HepG2 (cell line): ENCODE measurements around the gene GIPC2. TPM values are rescaled to one million over a fixed set of nuclear protein-coding genes. Genes with fewer than 3 reads are reported as not detected.

ENCODE experiments used
- ATAC-seq: fragments of 200-7000 bp; cut with Tn5 transposase; 3 replicates; pipeline ENCODE4 v1.9.1; 2020; ENCODE audit warnings: mild to moderate bottlenecking, moderate library complexity
- BruUV-seq: library from RNA; stranded (reverse); fragments of 400-500 nt; replicated peaks from 2 replicates; lab custom pipeline; 2021; lab: Mats Ljungman, UMichigan
- CTCF ChIA-PET: fragments of 300-600 bp; formaldehyde crosslinking; extraction: SDS; loops from one replicate; lab custom pipeline; 2021; ENCODE audit warnings: low total read pairs, inconsistent platforms, low intra/inter-chr PET ratio; lab: Yijun Ruan, JAX
- POLR2A ChIA-PET: fragments of 350-600 bp; sonication (Branson Sonifier 250); formaldehyde crosslinking; loops from one replicate; lab custom pipeline; 2020; ENCODE audit warnings: antibody characterized with exemption, inconsistent platforms; lab: Yijun Ruan, JAX
- DNase-seq: peaks from one replicate; pipeline ENCODE4 v3.0.0-alpha.2; 2015; ENCODE audit warnings: low spot score
- FAIRE-seq: peaks from 3 replicates; lab custom pipeline; 2011; peaks lifted over from hg19 to GRCh38; lab: Jason Lieb, UNC
- H2AFZ ChIP-seq: one replicate; pipeline ENCODE4 v1.6.1; 2011; ENCODE audit warnings: low read length, inconsistent platforms
- H3K27ac ChIP-seq: fragments of 300-600 bp; 3 replicates; pipeline ENCODE4 v1.8.0; 2011; ENCODE audit warnings: mixed run types, mild to moderate bottlenecking, mixed read lengths, low read length, inconsistent platforms; ENCODE audit not compliant: insufficient read depth; ENCODE audit errors: extremely low read length
- H3K27me3 ChIP-seq, 2 experiments: fragments of 200-600 bp in 1 of 2; 2 replicates in 1 of 2; 3 replicates in 1 of 2; pipeline versions ENCODE4 v1.6.0 to v1.8.0; 2011; ENCODE audit warnings: low read length in 2 of 2, mild to moderate bottlenecking in 2 of 2, moderate library complexity in 2 of 2, inconsistent platforms in 1 of 2; ENCODE audit not compliant: insufficient read depth in 2 of 2, control insufficient read depth in 1 of 2
- H3K36me3 ChIP-seq, 2 experiments: fragments of 200-600 bp in 1 of 2; replicated peaks in 1 of 2; 2 replicates in 1 of 2; 3 replicates in 1 of 2; pipeline versions ENCODE4 v1.5.1 to v1.8.0; 2011; ENCODE audit warnings: low read length in 2 of 2, inconsistent platforms in 1 of 2; ENCODE audit not compliant: insufficient read depth in 2 of 2, control insufficient read depth in 1 of 2
- H3K4me1 ChIP-seq: 2 replicates; pipeline ENCODE4 v1.5.1; 2012; ENCODE audit warnings: low read length, inconsistent platforms; ENCODE audit not compliant: insufficient read depth
- H3K4me2 ChIP-seq: 2 replicates; pipeline ENCODE4 v1.6.0; 2011; ENCODE audit warnings: low read depth, low read length, inconsistent platforms
- H3K4me3 ChIP-seq, 3 experiments: fragments of 200-600 bp in 1 of 3; sonication (generic), shearing (Covaris generic) in 1 of 3; replicated peaks in 1 of 3; 2 replicates each; pipeline ENCODE4 v1.5.1; 2011 to 2016; ENCODE audit warnings: low read length in 3 of 3, inconsistent platforms in 2 of 3, low read depth in 2 of 3, mild to moderate bottlenecking in 2 of 3, control low read depth in 1 of 3, mixed read lengths in 1 of 3; ENCODE audit not compliant: insufficient read depth in 1 of 3
- H3K79me2 ChIP-seq: one replicate; pipeline ENCODE4 v1.6.1; 2011; ENCODE audit warnings: low read length, inconsistent platforms; ENCODE audit not compliant: insufficient read depth
- H3K9ac ChIP-seq: 2 replicates; pipeline ENCODE4 v1.6.0; 2011; ENCODE audit warnings: mild to moderate bottlenecking, low read depth, low read length, inconsistent platforms; ENCODE audit not compliant: insufficient read depth
- H3K9me3 ChIP-seq: 2 replicates; pipeline ENCODE4 v1.5.1; 2012; ENCODE audit warnings: mild to moderate bottlenecking, low read length
- H4K20me1 ChIP-seq: 2 replicates; pipeline ENCODE4 v1.6.0; 2011; ENCODE audit warnings: inconsistent platforms, mild to moderate bottlenecking, low read length, moderate library complexity; ENCODE audit not compliant: insufficient read depth
- RAD21 ChIP-seq: fragments of 450-650 bp; formaldehyde crosslinking; IDR thresholded peaks from 2 replicates; pipeline ENCODE4 v1.5.0; 2020; ENCODE audit warnings: mild to moderate bottlenecking
- SMC3 ChIP-seq: IDR thresholded peaks from 2 replicates; pipeline ENCODE4 v1.6.1; 2011; ENCODE audit warnings: low read length, improper control_type of control experiment
- STAG1 ChIP-seq: sonication (generic); formaldehyde crosslinking; IDR thresholded peaks from 2 replicates; pipeline ENCODE4 v1.4.0; 2020; ENCODE audit warnings: missing genetic modification reagents
- WGBS: methylation state at CpG from one replicate; pipeline ENCODE4 v1.1.6; 2017; ENCODE audit warnings: low lambda C conversion rate; 5-methylcytosine and 5-hydroxymethylcytosine counted together
- in situ Hi-C: cut with HindIII; loops from 2 replicates; pipeline ENCODE4 v1.10.0; 2017; ENCODE audit warnings: low pct_unique_long_range_greater_than_20kb; ENCODE audit not compliant: extremely low pct_ligation_motif_present
- intact Hi-C: fragments of 100-400 bp; cut with micrococcal nuclease; formaldehyde crosslinking; loops from one replicate; pipeline ENCODE4 v1.10.0; 2022; ENCODE audit not compliant: unreplicated experiment
- polyA plus RNA-seq, 8 experiments: library from polyadenylated mRNA; depleted of rRNA in 3 of 8; stranded (reverse) in 7 of 8; unstranded in 1 of 8; fragments of >200 nt; fragmentation: Illumina TruSeq in 4 of 8; extraction: Trizol in 4 of 8; gene quantifications; 2 replicates each; pipeline versions ENCODE4 v1.2.1 to v1.2.3, GENCODE V29; 2011 to 2016; ENCODE audit warnings: low read depth in 4 of 8, missing spikeins in 1 of 8, mixed read lengths in 1 of 8; ENCODE audit not compliant: insufficient read depth in 1 of 8
- total RNA-seq, 5 experiments: library from RNA; depleted of rRNA; stranded (reverse); fragments of >200 nt; fragmentation: Illumina TruSeq; extraction: Trizol; gene quantifications; 2 replicates each; pipeline ENCODE4 v1.2.3, GENCODE V29; 2016; ENCODE audit warnings: low read depth in 1 of 5
- TF ChIP-seq, protein P1 (sequence below): IDR thresholded peaks from 2 replicates; pipeline ENCODE4 v1.4.0; 2020; ENCODE audit warnings: mild to moderate bottlenecking, missing genetic modification reagents
- TF ChIP-seq, protein P2 (sequence below): sonication (generic); formaldehyde crosslinking; IDR thresholded peaks from 2 replicates; pipeline ENCODE4 v1.5.0; 2020; ENCODE audit warnings: mild to moderate bottlenecking, missing genetic modification reagents, moderate library complexity

The GIPC2 gene
- total and polyA plus RNA-seq, 2 of the 13 experiments (the other 11 are each of a cell fraction or from before 2014, with no cell fraction given) = 6.1 to 21.6 TPM

DNA sequence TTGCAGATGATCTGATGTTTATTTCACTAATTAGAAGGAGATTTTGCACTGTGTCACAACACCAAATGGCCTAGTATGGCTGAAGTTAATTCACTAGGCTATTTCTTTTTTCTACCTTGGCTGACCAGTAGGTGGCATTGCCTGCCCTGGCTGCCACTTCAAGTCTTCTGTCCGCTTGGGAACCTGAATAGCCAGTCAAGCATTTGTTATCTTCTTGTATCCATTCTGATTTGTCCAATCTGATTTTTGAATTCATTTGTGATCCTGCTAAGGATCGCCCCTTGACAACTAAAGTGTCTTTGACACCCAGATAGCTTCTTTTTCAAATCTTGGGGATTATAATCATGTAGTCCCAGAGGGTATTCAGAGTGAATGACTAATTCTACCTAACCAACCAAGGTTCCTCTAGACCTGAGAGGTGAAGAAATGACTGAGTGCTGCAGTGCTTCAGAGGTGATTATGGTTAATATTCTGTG, 99.4 kb downstream of the GIPC2 start:
- no peaks in the 10 kb centered on the region for H3K27me3 ChIP-seq
- DNase-seq = peak; percentile 56
- in situ Hi-C loops = loop anchor here (10.0 kb wide), 1 partner anchor 460 kb away; no protein-coding TSS in a partner anchor
- H3K4me3 ChIP-seq = no peak overlapping the region
- peaks cover 0 to 4% of the 10 kb centered on the region in 2 experiments; a peak in 1 of 5 replicates for H3K36me3 ChIP-seq
- TF ChIP-seq, protein P1, sequence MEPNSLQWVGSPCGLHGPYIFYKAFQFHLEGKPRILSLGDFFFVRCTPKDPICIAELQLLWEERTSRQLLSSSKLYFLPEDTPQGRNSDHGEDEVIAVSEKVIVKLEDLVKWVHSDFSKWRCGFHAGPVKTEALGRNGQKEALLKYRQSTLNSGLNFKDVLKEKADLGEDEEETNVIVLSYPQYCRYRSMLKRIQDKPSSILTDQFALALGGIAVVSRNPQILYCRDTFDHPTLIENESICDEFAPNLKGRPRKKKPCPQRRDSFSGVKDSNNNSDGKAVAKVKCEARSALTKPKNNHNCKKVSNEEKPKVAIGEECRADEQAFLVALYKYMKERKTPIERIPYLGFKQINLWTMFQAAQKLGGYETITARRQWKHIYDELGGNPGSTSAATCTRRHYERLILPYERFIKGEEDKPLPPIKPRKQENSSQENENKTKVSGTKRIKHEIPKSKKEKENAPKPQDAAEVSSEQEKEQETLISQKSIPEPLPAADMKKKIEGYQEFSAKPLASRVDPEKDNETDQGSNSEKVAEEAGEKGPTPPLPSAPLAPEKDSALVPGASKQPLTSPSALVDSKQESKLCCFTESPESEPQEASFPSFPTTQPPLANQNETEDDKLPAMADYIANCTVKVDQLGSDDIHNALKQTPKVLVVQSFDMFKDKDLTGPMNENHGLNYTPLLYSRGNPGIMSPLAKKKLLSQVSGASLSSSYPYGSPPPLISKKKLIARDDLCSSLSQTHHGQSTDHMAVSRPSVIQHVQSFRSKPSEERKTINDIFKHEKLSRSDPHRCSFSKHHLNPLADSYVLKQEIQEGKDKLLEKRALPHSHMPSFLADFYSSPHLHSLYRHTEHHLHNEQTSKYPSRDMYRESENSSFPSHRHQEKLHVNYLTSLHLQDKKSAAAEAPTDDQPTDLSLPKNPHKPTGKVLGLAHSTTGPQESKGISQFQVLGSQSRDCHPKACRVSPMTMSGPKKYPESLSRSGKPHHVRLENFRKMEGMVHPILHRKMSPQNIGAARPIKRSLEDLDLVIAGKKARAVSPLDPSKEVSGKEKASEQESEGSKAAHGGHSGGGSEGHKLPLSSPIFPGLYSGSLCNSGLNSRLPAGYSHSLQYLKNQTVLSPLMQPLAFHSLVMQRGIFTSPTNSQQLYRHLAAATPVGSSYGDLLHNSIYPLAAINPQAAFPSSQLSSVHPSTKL (CRISPR knock-in tag) = no peak
- TF ChIP-seq SMC3 (peak; percentile 67), RAD21 (CRISPR knock-in tag) (peak; percentile 54), STAG1 (peak; percentile 75)
- TF ChIP-seq, protein P2, sequence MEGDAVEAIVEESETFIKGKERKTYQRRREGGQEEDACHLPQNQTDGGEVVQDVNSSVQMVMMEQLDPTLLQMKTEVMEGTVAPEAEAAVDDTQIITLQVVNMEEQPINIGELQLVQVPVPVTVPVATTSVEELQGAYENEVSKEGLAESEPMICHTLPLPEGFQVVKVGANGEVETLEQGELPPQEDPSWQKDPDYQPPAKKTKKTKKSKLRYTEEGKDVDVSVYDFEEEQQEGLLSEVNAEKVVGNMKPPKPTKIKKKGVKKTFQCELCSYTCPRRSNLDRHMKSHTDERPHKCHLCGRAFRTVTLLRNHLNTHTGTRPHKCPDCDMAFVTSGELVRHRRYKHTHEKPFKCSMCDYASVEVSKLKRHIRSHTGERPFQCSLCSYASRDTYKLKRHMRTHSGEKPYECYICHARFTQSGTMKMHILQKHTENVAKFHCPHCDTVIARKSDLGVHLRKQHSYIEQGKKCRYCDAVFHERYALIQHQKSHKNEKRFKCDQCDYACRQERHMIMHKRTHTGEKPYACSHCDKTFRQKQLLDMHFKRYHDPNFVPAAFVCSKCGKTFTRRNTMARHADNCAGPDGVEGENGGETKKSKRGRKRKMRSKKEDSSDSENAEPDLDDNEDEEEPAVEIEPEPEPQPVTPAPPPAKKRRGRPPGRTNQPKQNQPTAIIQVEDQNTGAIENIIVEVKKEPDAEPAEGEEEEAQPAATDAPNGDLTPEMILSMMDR = peak; percentile 83
- no peak overlapping the region for H3K4me2 ChIP-seq
- no peaks in the 10 kb centered on the region for H4K20me1 ChIP-seq
- ChIA-PET POLR2A (no interaction called here), CTCF (interaction anchor here (1.3 to 1.6 kb wide), 2 partner anchors 462 to 531 kb away, joined by 5 to 7 read pairs; no protein-coding TSS in a partner anchor)
- intact Hi-C loops = loop anchor here (1.0 to 10.0 kb wide), 4 partner anchors 190 to 531 kb away; no protein-coding TSS in a partner anchor
- no peaks in the 10 kb centered on the region for H3K9me3 ChIP-seq
- peak; percentile 73 for FAIRE-seq
- WGBS = 74% methylated on average over 2 of the region's 2 CpGs
- H2AFZ ChIP-seq = no peak overlapping the region
- H3K27ac ChIP-seq = no peak overlapping the region
- BruUV-seq = no TSS peak
- no peak overlapping the region for H3K9ac ChIP-seq
- H3K4me1 ChIP-seq = peaks cover 18% of the 10 kb centered on the region
- no peaks in the 10 kb centered on the region for H3K79me2 ChIP-seq
- peak; percentile 85 for ATAC-seq
